GM23338 (cell line): ENCODE results near the gene CHN1. TPM values are rescaled to one million over a fixed set of nuclear protein-coding genes. Genes with fewer than 3 reads are reported as not detected.
A peak's percentile ranks its signal among the peaks of the same experiment; 100 is the strongest.

Experiments
- ATAC-seq: fragments of 200-7000 bp; cut with Tn5 transposase; 3 replicates; pipeline ENCODE4 v1.9.1; 2020
- DNase-seq: peaks from one replicate; pipeline ENCODE4 v3.0.0-alpha.2; 2015; ENCODE audit warnings: low spot score
- H2AFZ ChIP-seq: fragments of 200-600 bp; sonication (generic); 2 replicates; pipeline ENCODE4 v1.8.0; 2016; ENCODE audit warnings: antibody characterized with exemption, mild to moderate bottlenecking, moderate library complexity
- H3F3A ChIP-seq: fragments of 200-600 bp; sonication (generic); replicated peaks from 2 replicates; pipeline ENCODE4 v1.8.0; 2017; ENCODE audit warnings: antibody characterized with exemption, mixed run types, low read depth
- H3K27ac ChIP-seq: fragments of 200-600 bp; sonication (generic); 2 replicates; pipeline ENCODE4 v1.6.1; 2016; ENCODE audit warnings: low read depth
- H3K27me3 ChIP-seq: fragments of 200-600 bp; sonication (generic); 2 replicates; pipeline ENCODE4 v1.8.0; 2016; ENCODE audit warnings: mild to moderate bottlenecking, mixed run types, moderate library complexity; ENCODE audit not compliant: insufficient read depth
- H3K36me3 ChIP-seq: fragments of 200-600 bp; sonication (generic); 2 replicates; pipeline ENCODE4 v1.8.0; 2016; ENCODE audit warnings: mild to moderate bottlenecking; ENCODE audit not compliant: insufficient read depth
- H3K4me1 ChIP-seq: fragments of 200-600 bp; sonication (generic); 2 replicates; pipeline ENCODE4 v1.8.0; 2016; ENCODE audit warnings: mild to moderate bottlenecking, moderate library complexity; ENCODE audit not compliant: insufficient read depth
- H3K4me2 ChIP-seq: fragments of 200-600 bp; sonication (generic); 2 replicates; pipeline ENCODE4 v1.7.1; 2017; ENCODE audit warnings: mixed run types
- H3K4me3 ChIP-seq: fragments of 200-600 bp; sonication (generic); 2 replicates; pipeline ENCODE4 v1.6.1; 2016; ENCODE audit warnings: mixed run types
- H3K79me2 ChIP-seq: fragments of 200-600 bp; sonication (generic); replicated peaks from 2 replicates; pipeline ENCODE4 v1.8.0; 2017; ENCODE audit warnings: mild to moderate bottlenecking; ENCODE audit not compliant: insufficient read depth
- H3K9me2 ChIP-seq: fragments of 200-600 bp; sonication (generic); 2 replicates; pipeline ENCODE4 v1.8.0; 2017; ENCODE audit not compliant: insufficient read depth
- H4K20me1 ChIP-seq: fragments of 200-600 bp; sonication (generic); replicated peaks from 2 replicates; pipeline ENCODE4 v1.8.0; 2017; ENCODE audit warnings: mild to moderate bottlenecking; ENCODE audit not compliant: insufficient read depth
- H3K27ac Mint-ChIP-seq: 2 replicates; pipeline ENCODE4 v1.8.0; 2020; ENCODE audit warnings: inconsistent platforms, mild to moderate bottlenecking, moderate library complexity, mixed read lengths
- H3K27me3 Mint-ChIP-seq: 3 replicates; pipeline ENCODE4 v1.8.0; 2022; ENCODE audit warnings: low read depth, mild to moderate bottlenecking, moderate library complexity, mixed read lengths, inconsistent platforms; ENCODE audit not compliant: insufficient read depth, poor library complexity
- H3K36me3 Mint-ChIP-seq: 3 replicates; pipeline ENCODE4 v1.8.0; 2021; ENCODE audit warnings: low read depth, mild to moderate bottlenecking, inconsistent platforms, moderate library complexity, mixed read lengths
- H3K4me1 Mint-ChIP-seq: 3 replicates; pipeline ENCODE4 v1.8.0; 2020; ENCODE audit warnings: mild to moderate bottlenecking, inconsistent platforms, mixed read lengths
- H3K4me3 Mint-ChIP-seq: 3 replicates; pipeline ENCODE4 v1.8.0; 2021; ENCODE audit warnings: moderate library complexity, mild to moderate bottlenecking, inconsistent platforms, mixed read lengths
- H3K9me3 Mint-ChIP-seq: 3 replicates; pipeline ENCODE4 v1.8.0; 2020; ENCODE audit warnings: moderate library complexity, mild to moderate bottlenecking, inconsistent platforms, mixed read lengths
- CREB1 ChIP-seq: fragments of 250-450 bp; sonication (Bioruptor Pico); IDR thresholded peaks from 2 replicates; pipeline ENCODE4 v1.5.0; 2020; ENCODE audit warnings: low read depth, mild to moderate bottlenecking, moderate library complexity
- EZH2 ChIP-seq: fragments of 200-600 bp; sonication (generic); IDR thresholded peaks from one replicate; pipeline ENCODE4 v1.8.0; 2017; ENCODE audit warnings: antibody characterized with exemption, mild to moderate bottlenecking, low read depth; ENCODE audit not compliant: unreplicated experiment
- EZH2phosphoT487 ChIP-seq: fragments of 200-600 bp; sonication (generic); IDR thresholded peaks from one replicate; pipeline ENCODE4 v1.8.1; 2018; ENCODE audit warnings: antibody characterized with exemption; ENCODE audit not compliant: unreplicated experiment
- JUNB ChIP-seq: IDR thresholded peaks from one replicate; pipeline ENCODE4 v1.6.1; 2016; ENCODE audit warnings: antibody characterized with exemption; ENCODE audit not compliant: unreplicated experiment
- NANOG ChIP-seq: IDR thresholded peaks from 2 replicates; pipeline ENCODE4 v1.6.1; 2016; ENCODE audit warnings: antibody characterized with exemption, borderline replicate concordance
- POLR2AphosphoS5 ChIP-seq: IDR thresholded peaks from 2 replicates; pipeline ENCODE4 v1.6.1; 2016; ENCODE audit warnings: antibody characterized with exemption, low read depth
- REST ChIP-seq: IDR thresholded peaks from one replicate; pipeline ENCODE4 v1.6.1; 2018; ENCODE audit warnings: antibody characterized with exemption; ENCODE audit not compliant: unreplicated experiment
- STAT1 ChIP-seq: IDR thresholded peaks from one replicate; pipeline ENCODE4 v1.6.1; 2016; ENCODE audit warnings: antibody characterized with exemption; ENCODE audit not compliant: unreplicated experiment
- ZNF114 ChIP-seq: fragments of 250-450 bp; sonication (Bioruptor Pico); IDR thresholded peaks from 2 replicates; pipeline ENCODE4 v1.5.0; 2020; ENCODE audit warnings: mild to moderate bottlenecking, moderate library complexity
- ZNF331 ChIP-seq: fragments of 250-450 bp; sonication (Bioruptor Pico); IDR thresholded peaks from 2 replicates; pipeline ENCODE4 v1.5.0; 2020; ENCODE audit warnings: low read depth, mild to moderate bottlenecking, moderate library complexity
- ZNF462 ChIP-seq: fragments of 250-450 bp; sonication (Bioruptor Pico); IDR thresholded peaks from 2 replicates; pipeline ENCODE4 v1.5.0; 2020; ENCODE audit warnings: mild to moderate bottlenecking, moderate library complexity
- polyA plus RNA-seq: library from polyadenylated mRNA; unstranded; fragments of >200 nt; fragmentation: Nextera tagmentation; extraction: Ambion mirVana; gene quantifications from 2 replicates; pipeline ENCODE4 v1.2.1, GENCODE V29; 2016
- total RNA-seq: library from RNA; depleted of rRNA; stranded (reverse); fragments of >200 nt; shearing (Covaris generic); gene quantifications from 2 replicates; pipeline ENCODE4 v1.2.3, GENCODE V29; 2014
- TF ChIP-seq, protein P1 (sequence below), 2 experiments: fragments of 200-600 bp in 1 of 2; sonication (generic) in 1 of 2; conservative IDR thresholded peaks; 2 replicates each; pipeline versions ENCODE4 v1.5.1 to v1.6.1; 2016 to 2017; ENCODE audit warnings: antibody characterized with exemption in 2 of 2, low read depth in 2 of 2, mild to moderate bottlenecking in 2 of 2, moderate library complexity in 1 of 2
- TF ChIP-seq, protein P2 (sequence below): IDR thresholded peaks from 2 replicates; pipeline ENCODE4 v1.6.1; 2016; ENCODE audit warnings: antibody characterized with exemption

Gene CHN1
- total and polyA plus RNA-seq, 2 experiments from 2014 or later = 28.1 to 36.5 TPM

DNA sequence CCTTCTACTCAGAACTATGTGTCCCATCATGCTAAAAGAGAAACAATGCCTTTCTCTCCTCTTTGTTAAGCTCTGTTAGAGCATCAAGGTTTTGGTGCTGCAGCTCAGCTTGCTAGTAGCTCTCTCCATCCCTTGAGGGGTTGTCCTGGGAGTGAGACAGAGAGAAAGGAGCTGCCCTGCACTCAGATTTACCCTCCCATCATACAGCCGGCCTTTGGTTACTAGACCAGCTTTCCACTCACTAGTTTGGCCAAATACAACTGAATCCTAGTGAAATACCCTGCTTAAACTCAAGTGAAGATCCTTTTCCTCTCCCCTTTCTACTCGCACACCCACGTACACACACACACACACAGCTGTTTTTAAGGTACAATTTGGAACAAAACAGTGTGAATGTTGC, 2.3 kb upstream of the CHN1 start:
- Histone ChIP-seq H3F3A (no peaks in the 10 kb centered on the region), H3K4me2 (peak overlapping the region; percentile 8; the same call in 1 of the 2 replicates), H3K27me3 (no peaks in the 10 kb centered on the region), H3K36me3 (no peaks in the 10 kb centered on the region), H3K4me3 (no peak overlapping the region), H3K27ac (no peak overlapping the region), H3K79me2 (peaks cover 19% of the 10 kb centered on the region), H3K9me2 (no peaks in the 10 kb centered on the region), H3K4me1 (peaks cover 31% of the 10 kb centered on the region), H2AFZ (peak overlapping the region; percentile 35; the same call in 1 of the 2 replicates), H4K20me1 (no peaks in the 10 kb centered on the region)
- H3K9me3 Mint-ChIP-seq = no peaks in the 10 kb centered on the region; the same call in 2 of the 3 replicates
- no peaks in the 10 kb centered on the region for H3K36me3 Mint-ChIP-seq
- DNase-seq (peak; percentile 34), ATAC-seq (peak; percentile 16)
- TF ChIP-seq CREB1 (CRISPR knock-in tag) (no peak), EZH2 (no peak), STAT1 (no peak), EZH2phosphoT487 (no peak), POLR2AphosphoS5 (no peak), ZNF114 (no peak), REST (no peak), ZNF462 (no peak), ZNF331 (CRISPR knock-in tag) (no peak), NANOG (no peak), JUNB (no peak)
- TF ChIP-seq, protein P1, sequence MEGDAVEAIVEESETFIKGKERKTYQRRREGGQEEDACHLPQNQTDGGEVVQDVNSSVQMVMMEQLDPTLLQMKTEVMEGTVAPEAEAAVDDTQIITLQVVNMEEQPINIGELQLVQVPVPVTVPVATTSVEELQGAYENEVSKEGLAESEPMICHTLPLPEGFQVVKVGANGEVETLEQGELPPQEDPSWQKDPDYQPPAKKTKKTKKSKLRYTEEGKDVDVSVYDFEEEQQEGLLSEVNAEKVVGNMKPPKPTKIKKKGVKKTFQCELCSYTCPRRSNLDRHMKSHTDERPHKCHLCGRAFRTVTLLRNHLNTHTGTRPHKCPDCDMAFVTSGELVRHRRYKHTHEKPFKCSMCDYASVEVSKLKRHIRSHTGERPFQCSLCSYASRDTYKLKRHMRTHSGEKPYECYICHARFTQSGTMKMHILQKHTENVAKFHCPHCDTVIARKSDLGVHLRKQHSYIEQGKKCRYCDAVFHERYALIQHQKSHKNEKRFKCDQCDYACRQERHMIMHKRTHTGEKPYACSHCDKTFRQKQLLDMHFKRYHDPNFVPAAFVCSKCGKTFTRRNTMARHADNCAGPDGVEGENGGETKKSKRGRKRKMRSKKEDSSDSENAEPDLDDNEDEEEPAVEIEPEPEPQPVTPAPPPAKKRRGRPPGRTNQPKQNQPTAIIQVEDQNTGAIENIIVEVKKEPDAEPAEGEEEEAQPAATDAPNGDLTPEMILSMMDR (conservative IDR thresholded peaks at IDR 0.05; ENCODE audit: low read depth in 2 of 2) = no peak
- TF ChIP-seq, protein P2, sequence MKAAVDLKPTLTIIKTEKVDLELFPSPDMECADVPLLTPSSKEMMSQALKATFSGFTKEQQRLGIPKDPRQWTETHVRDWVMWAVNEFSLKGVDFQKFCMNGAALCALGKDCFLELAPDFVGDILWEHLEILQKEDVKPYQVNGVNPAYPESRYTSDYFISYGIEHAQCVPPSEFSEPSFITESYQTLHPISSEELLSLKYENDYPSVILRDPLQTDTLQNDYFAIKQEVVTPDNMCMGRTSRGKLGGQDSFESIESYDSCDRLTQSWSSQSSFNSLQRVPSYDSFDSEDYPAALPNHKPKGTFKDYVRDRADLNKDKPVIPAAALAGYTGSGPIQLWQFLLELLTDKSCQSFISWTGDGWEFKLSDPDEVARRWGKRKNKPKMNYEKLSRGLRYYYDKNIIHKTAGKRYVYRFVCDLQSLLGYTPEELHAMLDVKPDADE = no peak
- peaks cover 34% of the 10 kb centered on the region for H3K4me1 Mint-ChIP-seq
- no peak overlapping the region for H3K27ac Mint-ChIP-seq
- no peak overlapping the region for H3K4me3 Mint-ChIP-seq
- H3K27me3 Mint-ChIP-seq = peaks cover 3% of the 10 kb centered on the region
